ENCODE results near the gene CPD.
"Not testable (repeated sequence)": the region's sequence is repeated elsewhere in the genome, so short reads cannot be mapped to it uniquely, and the experiment has no call there.

Gene CPD

DNA sequence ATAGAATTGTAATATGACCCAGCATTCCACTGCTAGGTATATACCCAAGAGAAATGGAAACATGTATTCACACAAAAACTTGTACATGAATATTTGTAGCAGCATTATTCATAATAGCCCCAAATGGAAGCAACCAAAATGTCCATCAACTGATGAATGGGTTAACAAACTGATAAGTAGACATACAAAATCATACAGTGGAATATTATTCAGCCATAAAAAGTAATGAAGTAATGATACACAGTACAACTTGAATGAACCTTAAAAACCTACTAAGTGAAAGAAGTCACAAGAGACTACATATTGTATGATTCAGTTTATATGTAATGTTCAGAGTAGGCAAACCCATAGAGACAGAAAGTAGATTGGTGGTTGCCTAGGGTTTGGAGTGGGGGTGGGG, 58.0 kb downstream of the CPD start:
- no peak for DNase-seq

DNA sequence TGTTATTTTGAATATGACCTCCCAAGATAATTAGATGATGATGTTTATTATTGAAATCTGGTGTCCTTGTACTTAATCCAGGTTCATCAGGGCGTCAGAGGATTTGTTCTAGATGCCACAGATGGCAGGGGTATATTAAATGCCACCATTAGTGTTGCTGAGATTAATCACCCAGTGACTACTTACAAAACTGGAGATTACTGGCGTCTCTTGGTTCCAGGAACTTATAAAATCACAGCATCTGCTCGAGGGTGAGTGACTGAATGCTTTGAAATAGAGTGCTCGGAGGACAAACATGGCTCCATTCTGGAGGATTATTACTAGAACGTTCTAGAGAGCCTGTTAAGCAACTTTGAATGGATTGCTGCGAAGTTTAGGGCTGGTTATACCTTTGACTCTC, 65.0 kb downstream of the CPD start:
- no peak for DNase-seq

DNA sequence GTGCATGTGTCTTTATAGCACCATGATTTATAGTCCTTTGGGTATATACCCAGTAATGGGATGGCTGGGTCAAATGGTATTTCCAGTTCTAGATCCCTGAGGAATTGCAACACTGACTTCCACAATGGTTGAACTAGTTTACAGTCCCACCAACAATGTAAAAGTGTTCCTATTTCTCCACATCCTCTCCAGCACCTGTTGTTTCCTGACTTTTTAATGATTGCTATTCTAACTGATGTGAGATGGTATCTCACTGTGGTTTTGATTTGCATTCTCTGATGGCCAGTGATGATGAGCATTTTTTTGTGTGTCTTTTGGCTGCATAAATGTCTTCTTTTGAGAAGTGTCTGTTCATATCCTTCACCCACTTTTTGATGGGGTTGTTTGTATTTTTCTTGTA, 67.9 kb downstream of the CPD start:
- not testable (repeated sequence) for DNase-seq

DNA sequence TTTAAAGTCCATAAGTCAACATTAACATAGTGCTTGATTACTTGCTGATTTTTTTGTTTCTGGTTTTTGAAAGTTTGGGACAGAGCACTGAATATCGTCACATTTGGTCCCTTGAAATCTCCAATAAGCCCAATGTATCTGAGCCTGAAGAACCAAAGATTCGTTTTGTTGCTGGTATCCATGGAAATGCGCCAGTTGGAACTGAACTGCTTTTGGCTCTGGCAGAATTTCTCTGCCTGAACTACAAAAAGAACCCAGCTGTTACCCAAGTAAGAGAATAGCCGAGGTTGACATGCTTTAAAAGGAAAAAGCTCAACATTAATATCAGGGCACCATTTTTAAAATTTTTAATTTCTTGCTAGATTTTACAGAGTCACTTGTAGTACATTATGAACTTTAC, 70.8 kb downstream of the CPD start:
- DNase-seq, result no peak

DNA sequence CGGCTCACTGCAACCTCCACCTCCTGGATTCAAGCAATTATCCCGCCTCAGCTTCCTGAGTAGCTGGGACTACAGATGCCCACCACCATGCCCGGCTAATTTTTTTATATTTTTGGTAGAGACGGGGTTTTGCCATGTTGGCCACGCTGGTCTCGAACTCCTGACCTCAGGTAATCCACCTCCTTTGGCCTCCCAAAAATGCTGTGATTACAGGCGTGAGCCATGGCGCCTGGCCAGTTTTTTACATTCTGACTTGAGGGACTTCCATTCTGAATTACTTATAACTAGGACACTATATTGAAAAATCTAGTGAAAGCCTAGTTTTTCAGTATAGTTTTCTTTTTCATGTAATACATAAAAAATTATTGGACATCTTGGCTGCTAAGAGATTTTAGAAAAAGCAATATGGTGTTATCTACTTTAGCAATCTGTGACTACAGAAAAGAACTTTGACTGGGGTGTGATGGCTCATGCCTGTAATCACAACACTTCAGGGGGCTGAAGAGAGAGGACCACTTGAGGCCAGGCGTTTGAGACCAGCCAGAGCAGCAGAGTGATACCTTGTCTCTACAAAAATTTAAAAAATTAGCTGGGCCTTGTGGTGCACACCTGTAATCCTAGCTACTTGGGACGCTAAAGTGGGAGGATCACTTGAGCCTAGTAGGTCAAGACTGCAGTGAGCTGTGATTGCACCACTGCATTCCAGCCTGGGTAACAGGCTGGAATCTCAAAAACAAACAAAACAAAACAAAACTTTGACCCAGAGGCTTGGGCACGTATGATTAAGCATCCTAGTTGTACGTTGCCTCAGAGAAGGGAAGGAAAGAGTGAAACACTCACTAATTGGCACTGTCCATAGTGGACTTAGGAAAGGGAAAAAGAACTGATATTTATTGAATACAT, 71.6 kb downstream of the CPD start:
- no peak for DNase-seq

DNA sequence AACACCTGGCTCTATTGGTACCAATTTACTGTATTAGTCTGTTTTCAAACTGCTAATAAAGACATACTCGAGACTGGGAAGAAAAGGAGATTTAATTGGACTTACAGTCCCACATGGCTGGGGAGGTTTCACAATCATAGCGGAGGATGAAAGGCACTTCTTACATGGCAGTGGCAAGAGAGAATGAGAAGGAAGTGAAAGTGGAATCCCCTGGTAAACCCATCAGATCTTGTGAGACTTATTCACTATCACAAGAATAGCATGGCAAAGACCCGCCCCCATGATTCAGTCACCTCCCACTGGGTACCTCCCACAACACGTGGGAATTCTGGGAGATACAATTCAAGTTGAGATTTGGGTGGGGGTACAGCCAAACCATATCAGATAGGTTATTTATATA, 75.9 kb downstream of the CPD start:
- no peak for DNase-seq

DNA sequence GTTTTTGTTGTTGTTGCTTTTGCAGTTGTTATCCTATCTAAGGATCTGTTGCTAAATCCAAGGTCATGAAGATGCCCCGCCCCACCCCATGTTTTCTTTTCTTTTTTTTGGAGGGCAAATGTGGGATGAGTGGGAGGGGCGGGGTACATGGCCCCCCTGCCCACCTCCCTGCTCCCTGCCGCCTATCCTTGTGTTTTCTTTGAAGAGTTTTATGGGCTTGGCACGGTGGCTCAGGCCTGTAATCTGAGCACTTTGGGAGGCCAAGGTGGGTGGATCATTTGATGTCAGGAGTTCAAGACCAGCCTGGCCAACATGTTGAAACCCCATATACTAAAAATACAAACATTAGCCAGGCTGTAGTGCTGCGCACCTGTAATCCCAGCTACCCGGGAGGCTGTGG, 79.6 kb downstream of the CPD start:
- no peak for DNase-seq

DNA sequence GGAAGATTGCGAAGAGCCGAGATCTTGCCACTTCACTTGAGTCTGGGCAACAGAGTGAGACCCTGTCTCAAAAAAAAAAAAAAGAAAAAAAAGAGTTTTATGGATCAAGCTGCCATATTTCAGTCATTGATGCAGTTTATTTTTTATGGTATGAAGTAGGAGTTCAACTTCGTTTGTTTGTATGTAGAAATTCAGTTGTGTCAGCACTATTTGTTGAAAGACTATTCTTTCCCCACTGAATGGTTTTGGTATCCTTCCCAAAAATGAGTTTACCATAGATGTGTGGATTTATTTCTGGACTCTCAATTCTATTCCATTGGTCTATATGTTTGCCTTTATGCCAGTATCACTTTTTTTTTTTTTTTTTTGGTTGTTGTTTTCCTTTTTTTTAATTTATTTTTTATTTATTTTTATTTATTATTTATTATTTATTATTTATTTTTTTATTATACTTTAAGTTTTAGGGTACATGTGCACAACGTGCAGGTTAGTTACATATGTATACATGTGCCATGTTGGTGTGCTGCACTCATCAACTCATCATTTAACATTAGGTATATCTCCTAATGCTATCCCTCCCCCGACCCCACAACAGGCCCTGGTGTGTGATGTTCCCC, 80.2 kb downstream of the CPD start:
- DNase-seq, result not testable (repeated sequence)

DNA sequence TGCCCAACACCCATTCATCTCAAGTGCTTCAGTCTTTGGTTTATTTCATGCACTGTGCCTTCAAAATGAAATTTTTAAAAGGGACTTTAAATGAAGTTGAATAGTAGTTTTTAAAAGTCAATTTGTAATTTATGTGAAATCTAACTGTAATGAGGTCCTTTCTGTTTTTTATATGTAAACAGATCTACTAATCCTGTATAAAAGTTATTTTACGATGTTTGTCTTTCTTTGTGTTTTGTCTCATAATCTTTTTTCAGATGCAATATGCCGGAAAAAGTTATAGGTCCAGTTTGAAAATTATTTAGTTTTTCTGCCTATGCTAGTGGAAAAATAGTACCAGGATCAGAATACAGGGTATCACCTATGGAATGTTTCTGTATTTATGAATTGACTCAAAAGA, 89.7 kb downstream of the CPD start:
- no peak for DNase-seq

DNA sequence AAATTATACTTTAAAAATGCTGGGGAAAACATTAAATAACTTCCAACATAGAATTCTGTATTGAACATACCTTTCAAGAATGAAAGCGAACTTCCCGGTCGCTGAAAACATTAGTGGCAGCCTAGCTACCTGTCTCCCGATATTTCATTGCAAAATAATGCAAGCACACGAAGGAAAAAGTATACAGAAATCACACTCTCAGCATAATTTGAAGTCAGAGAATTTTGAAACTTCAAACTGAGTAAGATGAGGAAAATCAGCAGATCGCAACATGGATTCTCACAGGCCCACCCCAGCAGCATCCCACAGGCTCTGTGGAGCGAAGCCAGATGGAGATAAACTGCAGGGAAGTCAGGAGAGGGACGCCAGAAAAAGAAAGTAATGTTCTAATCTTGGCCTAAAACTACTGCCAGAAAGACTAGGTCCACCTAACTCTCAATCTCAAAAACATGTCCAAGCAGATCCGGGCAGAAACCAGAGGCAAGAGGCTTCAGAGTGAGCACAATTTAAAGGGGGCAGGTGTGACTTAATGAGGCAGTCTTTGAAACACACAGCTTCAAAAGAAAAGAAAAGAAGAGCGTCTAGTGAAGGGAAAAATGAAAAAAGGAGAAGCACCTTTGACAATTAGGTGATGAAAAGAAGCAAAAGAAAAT, 93.6 kb downstream of the CPD start:
- no peak for DNase-seq

DNA sequence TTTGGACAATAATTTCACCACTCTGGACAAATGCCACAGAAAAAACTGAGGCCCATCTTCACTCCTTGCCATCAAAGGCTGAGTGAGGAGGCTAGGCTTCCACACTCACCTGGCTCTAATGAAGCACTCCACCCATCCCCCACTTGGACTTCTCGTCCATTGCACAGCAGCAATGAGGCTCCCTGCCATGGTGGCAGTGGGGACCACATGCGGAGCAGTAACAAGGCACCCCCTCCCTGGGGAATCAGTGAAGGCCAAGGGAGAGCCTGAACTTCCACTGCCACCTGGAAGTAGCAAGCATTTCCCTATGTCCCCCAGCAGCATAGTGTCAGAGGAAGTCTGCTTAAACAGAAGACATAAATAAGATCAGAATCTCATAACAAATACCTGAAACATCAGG, 96.5 kb downstream of the CPD start:
- DNase-seq, result no peak

DNA sequence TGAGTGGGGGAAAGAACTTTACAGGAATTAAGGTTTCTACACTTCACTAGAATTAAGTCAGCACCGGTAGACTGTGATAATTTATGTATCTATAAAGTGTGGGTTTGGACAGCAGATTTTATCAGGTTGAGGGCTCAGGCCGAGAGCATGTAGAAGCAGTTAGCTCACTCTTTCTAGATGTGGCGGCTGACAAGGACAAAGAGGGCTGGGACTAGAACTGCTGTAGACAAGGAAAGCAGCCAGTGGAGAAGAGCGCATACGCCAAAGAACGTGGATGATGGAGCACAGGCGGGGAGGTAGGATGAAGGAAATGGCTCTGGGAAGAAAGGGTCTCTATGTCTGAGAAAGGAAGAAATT, 98.0 kb downstream of the CPD start:
- no peak for DNase-seq

DNA sequence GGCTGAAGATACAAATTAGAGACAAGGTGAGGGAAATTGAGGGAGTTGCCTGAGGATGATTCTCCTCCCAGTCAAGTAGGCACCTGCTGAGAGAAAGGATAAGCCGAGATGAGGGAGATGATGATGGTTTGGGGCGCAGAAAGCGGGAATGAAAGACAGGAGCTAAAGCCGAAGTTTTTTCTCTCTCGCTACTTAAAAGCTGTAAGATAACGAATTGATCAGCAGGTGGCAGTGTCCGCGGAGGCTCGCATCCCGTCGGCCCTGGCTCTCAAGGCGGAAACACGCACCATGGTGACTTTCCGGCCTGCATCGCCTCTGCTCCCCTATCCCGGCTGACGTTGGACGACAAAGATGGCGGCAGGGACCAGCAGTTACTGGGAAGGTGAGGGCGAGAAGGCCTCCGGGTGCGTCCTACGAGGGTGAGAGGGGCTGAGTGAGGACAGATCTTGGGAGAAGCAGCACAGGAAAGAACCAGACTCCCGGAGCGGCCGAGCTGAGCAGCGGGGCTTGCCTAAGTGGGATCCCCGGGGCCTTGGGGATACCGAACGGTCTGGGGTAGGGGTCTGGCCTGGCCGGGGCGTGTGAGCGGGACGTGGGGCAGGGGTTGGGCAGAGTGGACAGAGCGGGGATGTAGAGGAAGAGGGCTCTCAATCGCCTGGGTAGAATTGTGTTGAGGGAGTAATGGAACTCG, 98.5 kb downstream of the CPD start, which contains the start of gene GOSR1:
Gene GOSR1 (plus strand): TSS at position 326 of the 691 bp plus-strand sequence. CDS start 26 bp downstream, at position 352.
- peak; percentile 91 to 93 for DNase-seq

DNA sequence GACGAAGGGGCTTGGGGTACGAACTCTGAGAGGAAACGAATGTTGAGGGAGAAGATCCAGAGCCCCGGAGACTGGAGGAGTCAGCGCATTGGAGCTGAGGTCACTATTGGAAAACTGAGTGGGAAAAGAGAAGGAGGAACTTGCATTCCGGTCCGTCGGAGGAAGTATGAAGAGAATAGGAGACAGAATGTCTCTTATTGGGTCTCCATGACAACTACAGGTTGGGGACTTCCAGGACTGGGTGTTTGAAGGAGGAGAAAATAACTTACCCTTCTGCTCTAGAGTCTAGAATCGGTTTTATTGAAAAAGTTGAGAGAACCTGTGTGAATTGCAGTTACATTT, 99.0 kb downstream of the CPD start:
- no peak for DNase-seq

DNA sequence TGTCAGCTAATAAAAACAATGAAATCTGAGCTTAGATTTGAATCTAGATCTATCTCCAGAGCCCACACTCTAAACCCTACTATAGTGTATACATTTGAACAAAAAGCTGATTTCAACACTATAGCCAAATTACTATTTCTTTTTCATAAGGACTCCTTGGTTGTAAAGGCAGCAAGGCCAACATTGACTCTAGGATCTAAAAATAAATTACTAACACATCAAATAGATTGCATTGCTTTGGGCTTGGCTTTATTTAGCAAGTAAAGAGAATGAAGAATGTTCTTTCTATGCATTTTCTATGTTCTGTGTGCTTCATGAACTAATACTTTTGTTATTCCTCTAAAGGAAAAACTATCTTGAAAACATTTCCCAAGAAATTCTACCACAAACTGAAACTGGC, 103.8 kb downstream of the CPD start:
- no peak for DNase-seq

DNA sequence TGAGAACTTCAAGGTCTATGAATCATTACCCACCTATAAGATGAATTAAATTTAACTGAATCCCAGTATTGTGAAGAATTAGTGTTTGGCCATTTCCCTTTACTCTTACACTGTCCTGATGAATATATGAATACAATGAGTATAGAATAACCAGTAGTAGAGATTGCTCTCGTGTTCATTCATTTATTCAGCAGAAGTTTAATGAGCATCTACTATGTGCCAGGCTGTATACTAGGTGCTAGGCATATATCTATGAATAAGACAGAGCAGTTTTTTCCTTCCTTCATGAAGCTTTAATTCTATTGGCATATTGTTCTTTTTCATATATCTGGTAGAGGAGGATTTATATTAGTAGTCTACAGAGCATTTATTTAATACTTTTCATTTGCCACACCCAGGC, 104.4 kb downstream of the CPD start:
- DNase-seq, result no peak

DNA sequence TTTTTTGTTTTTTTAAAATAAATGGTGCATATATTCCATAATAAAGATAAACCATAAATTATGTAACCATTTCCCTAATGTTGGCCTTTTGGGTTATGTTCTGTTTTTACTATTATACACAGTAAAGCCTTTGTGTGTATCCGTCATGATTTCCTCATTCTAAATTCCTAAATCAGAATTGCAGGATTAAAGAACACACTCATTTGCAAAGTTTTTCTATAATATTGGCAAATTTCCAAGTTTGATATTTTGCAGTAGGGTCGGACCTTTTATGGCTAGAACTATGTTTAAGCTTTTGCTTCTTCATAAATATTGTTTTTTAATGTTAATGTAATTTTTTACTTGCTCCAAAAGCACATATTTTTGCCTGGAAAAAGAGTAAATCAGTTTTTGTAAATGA, 115.1 kb downstream of the CPD start:
- no peak for DNase-seq

DNA sequence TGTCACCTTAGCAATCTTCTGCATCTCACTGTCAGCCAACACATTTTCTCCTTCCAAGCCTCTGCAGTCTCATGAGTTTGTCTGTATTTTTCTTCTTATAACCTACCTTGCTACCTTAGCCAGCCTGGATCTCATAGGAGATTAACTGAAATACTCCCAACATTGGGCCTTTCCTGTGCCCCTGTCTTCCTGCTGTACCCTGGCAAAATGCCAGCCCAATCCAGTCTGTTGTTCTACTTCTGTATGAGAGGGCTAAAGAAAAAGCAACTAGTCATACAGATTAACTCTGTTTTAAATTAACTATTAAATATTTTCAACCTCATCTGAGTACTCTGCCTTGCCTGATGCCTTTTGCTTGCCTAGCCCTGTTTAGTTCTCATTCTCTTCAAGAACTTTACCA, 116.9 kb downstream of the CPD start:
- no peak for DNase-seq

DNA sequence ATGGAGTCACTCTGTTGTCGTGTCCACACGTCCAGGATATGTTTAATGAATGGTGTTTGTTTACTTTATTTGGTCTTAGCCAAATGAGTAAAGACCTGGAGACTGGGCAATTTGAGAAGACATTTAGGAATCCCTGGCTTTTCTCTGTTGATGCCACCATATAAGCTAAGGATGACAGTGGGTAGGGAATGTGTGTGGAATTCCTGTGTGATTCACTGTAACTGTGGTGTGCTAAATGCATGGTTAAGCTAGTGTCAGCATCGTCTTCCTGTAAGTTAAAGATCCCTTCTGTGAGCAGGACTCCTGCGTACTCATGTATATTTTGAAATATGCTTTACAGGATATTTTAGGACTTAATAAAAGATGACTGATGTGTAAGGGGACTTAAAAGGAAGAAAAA, 124.8 kb downstream of the CPD start:
- no peak for DNase-seq

DNA sequence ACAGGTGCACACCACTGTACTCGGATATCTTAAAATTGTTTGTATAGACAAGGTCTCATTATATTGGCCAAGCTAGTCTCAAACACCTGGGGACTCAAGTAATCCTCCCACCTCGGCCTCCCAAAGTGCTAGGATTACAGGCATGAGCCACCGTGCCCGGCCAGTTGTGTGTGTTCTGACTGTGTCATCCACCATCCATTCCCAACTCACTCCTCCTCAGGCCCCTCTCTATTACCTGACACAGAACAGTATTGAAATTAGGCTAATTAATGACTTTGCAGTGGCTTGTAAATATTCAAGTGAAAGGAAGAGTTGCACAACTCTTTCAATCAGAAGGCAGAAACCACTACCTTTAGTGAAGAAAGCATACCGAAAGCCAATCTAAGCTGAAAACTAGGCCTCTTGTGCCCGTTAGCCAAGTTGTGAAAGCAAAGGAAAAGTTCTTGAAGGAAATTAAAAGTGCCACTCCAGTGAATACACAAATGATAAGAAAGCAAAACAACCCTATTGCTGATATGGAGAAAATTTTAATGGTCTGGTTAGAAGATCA, 127.2 kb downstream of the CPD start:
- no peak for DNase-seq

DNA sequence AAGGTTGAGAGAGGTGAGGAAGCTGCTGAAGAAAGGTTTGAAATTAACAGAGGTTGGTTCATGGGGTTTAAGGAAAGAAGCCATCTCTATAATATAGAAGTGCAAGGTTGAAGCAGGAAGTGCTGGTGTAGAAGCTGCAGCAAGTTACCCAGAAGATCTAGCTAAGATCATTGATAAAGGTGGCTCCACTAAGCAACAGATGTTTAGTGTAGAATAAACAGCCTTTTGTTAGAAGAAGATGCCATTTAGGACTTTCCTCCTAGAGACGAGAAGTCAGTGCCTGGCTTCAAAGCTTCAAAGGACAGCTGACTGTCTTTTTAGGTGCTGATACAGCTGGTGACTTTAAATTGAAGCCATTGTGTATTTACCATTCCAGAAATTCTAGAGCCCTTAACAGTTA, 127.8 kb downstream of the CPD start:
- no peak for DNase-seq

DNA sequence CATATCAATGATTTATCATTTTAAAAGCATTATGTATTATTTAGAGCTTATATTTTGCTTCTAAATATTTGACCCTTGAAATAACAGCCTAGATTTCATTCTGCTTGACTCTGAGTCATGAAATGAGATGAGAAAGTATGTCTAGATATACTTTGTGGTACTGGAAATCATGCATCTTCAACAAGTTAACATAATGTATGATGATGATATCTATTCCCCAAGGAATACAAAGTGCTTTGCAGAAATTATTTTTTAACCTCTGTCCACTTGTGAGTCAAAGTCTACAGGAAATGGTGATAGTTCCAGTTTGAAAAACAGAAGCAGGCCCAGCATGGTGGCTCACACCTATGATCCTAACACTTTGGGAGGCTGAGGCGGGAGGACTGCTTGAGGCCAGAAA, 134.6 kb downstream of the CPD start:
- DNase-seq, result no peak

DNA sequence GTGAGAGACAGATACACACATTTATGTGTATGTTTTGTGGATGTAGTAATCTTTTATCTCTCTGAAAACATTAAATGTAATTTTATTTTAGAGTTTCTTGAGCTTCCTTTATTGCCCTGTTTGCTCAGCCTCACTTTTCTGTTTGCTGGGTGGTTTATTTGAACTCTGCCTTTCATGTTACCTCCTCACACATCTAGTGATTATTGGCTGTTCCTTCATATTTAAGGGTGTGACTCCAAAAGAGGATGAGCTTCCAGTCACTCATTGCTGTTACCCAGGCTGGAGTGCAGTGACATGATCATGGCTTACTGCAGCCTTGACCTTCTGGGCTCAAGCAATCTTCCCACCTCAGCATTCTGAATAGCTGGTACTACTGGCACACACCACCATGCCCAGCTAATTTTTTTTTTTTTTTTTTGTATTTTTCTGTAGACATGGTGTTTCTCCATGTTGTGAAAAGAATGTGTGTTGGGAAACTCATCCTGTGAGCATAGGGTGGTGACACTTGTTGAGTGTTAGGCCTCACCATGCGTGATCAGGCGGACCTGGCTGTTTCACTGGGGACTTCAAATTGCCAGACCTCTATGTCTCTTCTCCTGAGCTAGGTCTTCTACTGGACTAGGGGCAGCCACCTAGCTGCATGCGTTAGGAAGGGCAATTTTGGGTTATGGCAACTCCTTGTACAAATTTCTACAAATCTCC, 136.3 kb downstream of the CPD start:
- no peak for DNase-seq

Data from activated T-cell treated with anti-CD3 and anti-CD28 coated beads, Interleukin-2, amount 50 U/mL, for 48 hours (primary cell).